ENCODE data around the gene ZDHHC7. TPM values are rescaled to one million over a fixed set of nuclear protein-coding genes. Genes with fewer than 3 reads are reported as not detected.

The ZDHHC7 gene
- total RNA-seq, 1 experiment from 2014 or later: 39.1 TPM

GRCh38 chr16:85027958-85028684, 16.8 kb upstream of the ZDHHC7 start:
- Histone ChIP-seq H2BK15ac (ENCODE audit: low read depth, low read length) (no peak overlapping the region), H2BK5ac (ENCODE audit: insufficient read length, low read length) (no peak overlapping the region), H3K27ac (ENCODE audit: insufficient read length, low read depth, low read length) (no peak overlapping the region), H4K8ac (replicated peaks; ENCODE audit: insufficient read length, low read depth, low read length) (no peak overlapping the region), H3K4ac (ENCODE audit: low read depth, low read length) (no peak overlapping the region), H2AFZ (ENCODE audit: low read length) (no peak overlapping the region), H3K18ac (ENCODE audit: insufficient read length, low read depth, low read length) (no peak overlapping the region), H3K27me3 (ENCODE audit: insufficient read depth, low read length) (no peaks in the 10 kb centered on the region; the same call in 1 of the 2 replicates), H3K79me2 (ENCODE audit: insufficient read depth, low read length) (no peaks in the 10 kb centered on the region), H3K4me2 (ENCODE audit: insufficient read depth, insufficient read length, low read length) (peak overlapping the region; percentile 59), H2BK120ac (ENCODE audit: low read depth, low read length, poor library complexity, severe bottlenecking) (no peak overlapping the region), H3K14ac (ENCODE audit: insufficient read depth, low read length) (no peak overlapping the region), H2BK12ac (ENCODE audit: insufficient read length, low read depth, low read length) (no peak overlapping the region), H3K79me1 (ENCODE audit: insufficient read depth, low read depth, low read length, poor library complexity, severe bottlenecking) (no peaks in the 10 kb centered on the region), H3K56ac (ENCODE audit: insufficient read length, low read depth, low read length) (no peak overlapping the region), H3K4me1 (ENCODE audit: insufficient read depth, low read length) (no peaks in the 10 kb centered on the region), H3K23ac (ENCODE audit: insufficient read length, low read depth, low read length) (no peak overlapping the region), H3K9me3 (ENCODE audit: control insufficient read depth, low read depth, low read length) (no peaks in the 10 kb centered on the region), H4K91ac (ENCODE audit: insufficient read length, low read depth, low read length) (no peak overlapping the region), H3K23me2 (ENCODE audit: insufficient read length, low read depth, low read length, poor library complexity, severe bottlenecking) (peaks cover 4% of the 10 kb centered on the region), H2AK5ac (ENCODE audit: insufficient read length, low read length) (no peak overlapping the region), H2BK20ac (ENCODE audit: low read depth, low read length, poor library complexity, severe bottlenecking) (no peak overlapping the region), H4K5ac (ENCODE audit: insufficient read length, low read depth, low read length) (no peak overlapping the region), H4K20me1 (ENCODE audit: control insufficient read depth, insufficient read depth, insufficient read length) (no peaks in the 10 kb centered on the region), H3T11ph (ENCODE audit: low read length) (no peak overlapping the region), H3K9ac (ENCODE audit: extremely low read depth, insufficient read length, low read length) (no peak overlapping the region)
- Mint-ChIP-seq H3K9me3 (no peaks in the 10 kb centered on the region), H3K4me1 (peaks cover 30 to 32% of the 10 kb centered on the region in 2 experiments), H3K4me3 (peak overlapping the region; percentile 77 to 84), H3K27me3 (ENCODE audit: low read depth) (peaks cover 35% of the 10 kb centered on the region), H3K36me3 (ENCODE audit: insufficient read depth in 1 of 3, low read depth in 3 of 3) (no peaks in the 10 kb centered on the region), H3K27ac (no peak overlapping the region; a peak in 1 of 7 replicates)
- DNase-seq: no peak
- peak; percentile 47; the same call in 2 of the 3 replicates for TF ChIP-seq CTCF (conservative IDR thresholded peaks at IDR 0.05)
- no CpG with 5 or more reads among the region's 41 CpGs for WGBS (ENCODE audit: extremely low coverage, insufficient read length, low lambda C conversion rate)

Measured in H9 (cell line).